ENCODE results near the gene E4F1. TPM values are rescaled to one million over a fixed set of nuclear protein-coding genes. Genes with fewer than 3 reads are reported as not detected.

The E4F1 gene
- total and polyA plus RNA-seq, 8 donors, result 8.7 to 48.4 (median 9.9) TPM

- DNase-seq (peak in 2 of 6 donors; percentile 23 to 60), FAIRE-seq (no peak), ATAC-seq (no peak)
- no peaks in the 10 kb centered on the region for H3K9me3 ChIP-seq
- TF ChIP-seq, protein P1, sequence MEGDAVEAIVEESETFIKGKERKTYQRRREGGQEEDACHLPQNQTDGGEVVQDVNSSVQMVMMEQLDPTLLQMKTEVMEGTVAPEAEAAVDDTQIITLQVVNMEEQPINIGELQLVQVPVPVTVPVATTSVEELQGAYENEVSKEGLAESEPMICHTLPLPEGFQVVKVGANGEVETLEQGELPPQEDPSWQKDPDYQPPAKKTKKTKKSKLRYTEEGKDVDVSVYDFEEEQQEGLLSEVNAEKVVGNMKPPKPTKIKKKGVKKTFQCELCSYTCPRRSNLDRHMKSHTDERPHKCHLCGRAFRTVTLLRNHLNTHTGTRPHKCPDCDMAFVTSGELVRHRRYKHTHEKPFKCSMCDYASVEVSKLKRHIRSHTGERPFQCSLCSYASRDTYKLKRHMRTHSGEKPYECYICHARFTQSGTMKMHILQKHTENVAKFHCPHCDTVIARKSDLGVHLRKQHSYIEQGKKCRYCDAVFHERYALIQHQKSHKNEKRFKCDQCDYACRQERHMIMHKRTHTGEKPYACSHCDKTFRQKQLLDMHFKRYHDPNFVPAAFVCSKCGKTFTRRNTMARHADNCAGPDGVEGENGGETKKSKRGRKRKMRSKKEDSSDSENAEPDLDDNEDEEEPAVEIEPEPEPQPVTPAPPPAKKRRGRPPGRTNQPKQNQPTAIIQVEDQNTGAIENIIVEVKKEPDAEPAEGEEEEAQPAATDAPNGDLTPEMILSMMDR (IDR thresholded peaks at IDR 0.05), result no peak
- no peaks in the 10 kb centered on the region for H3K27me3 ChIP-seq
- H3K27ac ChIP-seq, result no peak overlapping the region
- WGBS, 2 donors, result 91 to 94% methylated on average over 30 of the region's 30 CpGs
- H3K4me1 ChIP-seq, result peaks cover 0 to 3% (median 0%) of the 10 kb centered on the region in 3 donors
- H3K4me3 ChIP-seq, result no peak overlapping the region
- peaks cover 0 to 43% (median 10%) of the 10 kb centered on the region in 3 donors for H3K36me3 ChIP-seq
- intact Hi-C loops (cut with DNase I), result no loop called here
Observed at GRCh38 chr16:2244926-2245795, 21.8 kb downstream of the E4F1 start.

DNA sequence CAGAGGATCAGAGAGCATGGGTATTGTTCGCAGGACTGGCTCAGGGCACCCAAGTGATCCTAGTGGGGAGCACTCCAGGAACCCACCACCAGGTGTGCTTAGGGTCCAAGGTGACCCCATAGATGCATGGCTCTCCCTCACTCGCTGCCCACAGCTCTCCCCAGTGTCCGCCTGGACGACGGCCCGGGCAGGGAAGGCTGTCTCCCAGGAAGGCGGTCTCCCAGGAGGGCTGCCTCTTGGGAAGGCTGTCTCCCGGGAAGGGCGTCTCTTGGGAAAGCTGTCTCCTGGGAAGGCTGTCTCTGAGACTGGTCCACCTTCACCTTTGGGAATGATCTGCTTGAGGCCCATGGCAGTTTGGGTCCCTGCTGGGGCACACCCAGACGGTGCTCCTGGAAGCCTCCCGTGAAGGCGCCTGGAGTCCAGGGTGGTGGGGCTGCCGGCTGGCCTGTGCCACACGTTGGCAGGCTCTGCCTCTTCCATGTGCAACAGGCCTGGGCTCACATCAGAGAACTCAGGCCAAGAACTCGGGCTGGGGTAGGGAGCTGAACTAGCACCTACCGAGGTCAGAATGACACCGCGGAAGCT, 23.0 kb downstream of the E4F1 start:
- Histone ChIP-seq H3K4me1 (peaks cover 0 to 9% (median 0%) of the 10 kb centered on the region in 3 donors), H3K27me3 (no peaks in the 10 kb centered on the region), H3K27ac (no peak overlapping the region), H3K9me3 (no peaks in the 10 kb centered on the region), H3K36me3 (peaks cover 0 to 43% (median 10%) of the 10 kb centered on the region in 3 donors), H3K4me3 (no peak overlapping the region)
- TF ChIP-seq, protein P1 (IDR thresholded peaks at IDR 0.05), result no peak
- intact Hi-C loops (cut with DNase I), result no loop called here
- DNase-seq (peak in 2 of 6 donors; percentile 30 to 72), FAIRE-seq (no peak), ATAC-seq (no peak)
- WGBS, 2 donors, result 89 to 90% methylated on average over 18 of the region's 18 CpGs

- intact Hi-C loops (cut with DNase I), result loop anchor here in 1 of 3 donors (10.0 kb wide), 1 partner anchor 56 kb away; the partner anchor contains the start of gene CASKIN1
- peak overlapping the region; percentile 67 to 89 (median 82) for H3K27ac ChIP-seq
- TF ChIP-seq, protein P1 (IDR thresholded peaks at IDR 0.05), result no peak
- H3K9me3 ChIP-seq, result no peaks in the 10 kb centered on the region
- ATAC-seq, result peak; percentile 1 to 18 (median 8)
- H3K27me3 ChIP-seq, result no peaks in the 10 kb centered on the region
- no peak for FAIRE-seq
- peak in 2 of 6 donors; percentile 41 to 60 for DNase-seq
- H3K4me1 ChIP-seq, result peaks cover 0 to 21% (median 8%) of the 10 kb centered on the region in 3 donors
- WGBS, 2 donors, result 2% methylated on average over 34 to 35 of the region's 35 CpGs
- peaks cover 0 to 39% (median 31%) of the 10 kb centered on the region in 3 donors for H3K36me3 ChIP-seq
- peak overlapping the region; percentile 51 to 65 (median 64) for H3K4me3 ChIP-seq
Observed at GRCh38 chr16:2250652-2251295, 27.4 kb downstream of the E4F1 start.

DNA sequence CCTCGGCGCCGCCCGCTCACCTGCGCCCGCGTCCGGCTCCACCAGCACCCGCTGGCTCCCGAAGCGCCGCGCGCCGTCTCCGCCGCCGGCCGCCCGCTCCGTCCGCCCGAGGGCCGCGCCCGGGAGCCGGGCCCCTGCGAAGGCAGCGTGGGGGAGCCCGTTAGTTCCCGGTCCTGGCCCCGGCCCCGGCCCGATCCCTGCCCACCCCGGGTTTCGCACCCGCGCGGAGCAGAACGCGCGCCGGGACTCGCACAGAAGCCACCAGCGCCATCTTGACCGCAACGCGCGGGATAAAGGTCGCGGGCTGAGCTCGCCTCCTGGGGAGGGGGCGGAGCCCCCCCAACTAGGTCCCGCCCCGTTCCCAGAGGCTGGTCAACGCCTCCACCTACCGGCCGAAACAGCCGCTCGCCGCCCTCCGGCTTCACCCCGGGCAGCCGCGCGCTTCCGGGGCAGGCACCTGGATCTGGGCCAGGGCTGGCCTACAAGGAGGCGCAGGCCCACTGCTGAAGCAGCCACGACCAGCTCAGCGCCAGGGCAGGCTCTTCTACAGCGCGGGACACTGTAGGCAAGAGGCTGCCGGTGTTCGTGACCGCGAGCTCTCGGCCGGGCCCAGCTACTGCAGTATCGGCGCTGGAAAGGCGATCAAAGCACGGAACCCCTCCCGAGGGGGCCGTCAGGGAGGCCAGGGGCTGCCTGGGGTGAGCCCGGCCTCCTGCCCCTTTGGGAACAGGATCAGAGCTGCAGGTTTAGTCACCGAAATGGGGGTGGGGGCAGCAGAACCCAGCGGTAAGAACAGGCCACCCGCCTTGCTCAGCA, 28.1 kb downstream of the E4F1 start, which contains the start of gene ECI1:
Gene ECI1, minus strand, starts transcription at position 292 of the 816 bp plus-strand sequence. Its CDS starts 21 bp downstream, at position 271.
- FAIRE-seq, result peak; percentile 20
- WGBS, 2 donors, result 0 to 1% methylated on average over 72 to 88 of the region's 88 CpGs
- intact Hi-C loops (cut with DNase I), result loop anchor here in 1 of 3 donors (10.0 kb wide), 1 partner anchor 57 kb away; the partner anchor contains the start of gene CASKIN1

More for the DNA sequence above, 28.1 kb downstream of the E4F1 start, which contains the start of gene ECI1:
- H3K27ac ChIP-seq, result peak within 1 kb of the TSS; percentile 67 to 89 (median 82)
- TF ChIP-seq, protein P1 (IDR thresholded peaks at IDR 0.05), result peak; percentile 52 to 74 (median 60)
- peak within 1 kb of the TSS; percentile 51 to 65 (median 64) for H3K4me3 ChIP-seq
- no peaks in the 10 kb centered on the region for H3K27me3 ChIP-seq
- H3K4me1 ChIP-seq, result peaks cover 0 to 21% (median 8%) of the 10 kb centered on the region in 3 donors
- H3K36me3 ChIP-seq, result peaks cover 0 to 39% (median 32%) of the 10 kb centered on the region in 3 donors
- H3K9me3 ChIP-seq, result no peaks in the 10 kb centered on the region
- DNase-seq (peak; percentile 96 to 99 (median 98)), ATAC-seq (peak; percentile 96 to 99 (median 98))

Data from pancreas (tissue), 10 donors.